Stimulated activated CD8-positive, alpha-beta memory T cell treated with anti-CD3 and anti-CD28 coated beads, Interleukin-7, amount 100 ng/mL, for 48 hours (primary cell): ENCODE results near the gene MOB2.

Source experiments
- DNase-seq, 2 donors: peaks; one replicate each; pipeline ENCODE4 v3.0.0-alpha.2; 2020; ENCODE audit warnings: low read depth in 1 of 2; ENCODE audit errors: extremely low read depth in 1 of 2

MOB2 gene

GRCh38 chr11:1486054-1486825 is at the start of gene MOB2:
TSS of gene MOB2 (minus strand) at chr11:1486779. CDS start at chr11:1486556, 223 bp downstream.
- DNase-seq: no peak

GRCh38 chr11:1534682-1535081 is 48.1 kb upstream of the MOB2 start:
- no peak for DNase-seq

GRCh38 chr11:1534171-1534570 is 47.6 kb upstream of the MOB2 start:
- no peak for DNase-seq

- DNase-seq: no peak
Measured at GRCh38 chr11:1533342-1533725, 46.8 kb upstream of the MOB2 start.

- DNase-seq: no peak
Measured at GRCh38 chr11:1532606-1533341, 46.2 kb upstream of the MOB2 start.

- DNase-seq: no peak
Measured at GRCh38 chr11:1532014-1532586, 45.5 kb upstream of the MOB2 start.

GRCh38 chr11:1531449-1532013 is 45.0 kb upstream of the MOB2 start:
- no peak for DNase-seq

GRCh38 chr11:1530686-1531448 is 44.3 kb upstream of the MOB2 start:
- no peak for DNase-seq

GRCh38 chr11:1529774-1530173 is 43.2 kb upstream of the MOB2 start:
- DNase-seq: no peak

GRCh38 chr11:1529286-1529685 is 42.7 kb upstream of the MOB2 start:
- DNase-seq: no peak

GRCh38 chr11:1528710-1529109 is 42.1 kb upstream of the MOB2 start:
- DNase-seq: no peak

GRCh38 chr11:1526785-1527184 is 40.2 kb upstream of the MOB2 start:
- no peak for DNase-seq

GRCh38 chr11:1523779-1524178 is 37.2 kb upstream of the MOB2 start:
- no peak for DNase-seq

GRCh38 chr11:1523077-1523476 is 36.5 kb upstream of the MOB2 start:
- DNase-seq: no peak

GRCh38 chr11:1522081-1522424 is 35.5 kb upstream of the MOB2 start:
- DNase-seq: no peak

- no peak for DNase-seq
Measured at GRCh38 chr11:1521382-1522080, 35.0 kb upstream of the MOB2 start.

- DNase-seq: no peak
Measured at GRCh38 chr11:1520663-1521267, 34.2 kb upstream of the MOB2 start.

GRCh38 chr11:1520209-1520662 is 33.7 kb upstream of the MOB2 start:
- no peak for DNase-seq

GRCh38 chr11:1519028-1520010 is 32.7 kb upstream of the MOB2 start:
- DNase-seq: no peak
